Prostate gland (tissue), 2 donors: Measurements from ENCODE around the gene MRO.

Experiments used
- CTCF ChIP-seq, 4 experiments: fragments of 200-600 bp in 2 of 4; fragments of 450-650 bp in 2 of 4; sonication (generic) in 2 of 4; IDR thresholded peaks; 1 replicate in 3 of 4; 2 replicates in 1 of 4; pipeline ENCODE4 v1.5.1; 2016 to 2019; ENCODE audit warnings: antibody characterized with exemption in 4 of 4, mild to moderate bottlenecking in 2 of 4, moderate library complexity in 2 of 4
- POLR2A ChIP-seq: fragments of 450-650 bp; IDR thresholded peaks from one replicate; pipeline ENCODE4 v1.6.1; 2016; ENCODE audit warnings: antibody characterized with exemption, mild to moderate bottlenecking
- POLR2AphosphoS5 ChIP-seq: sonication (generic); formaldehyde crosslinking; IDR thresholded peaks from one replicate; pipeline ENCODE4 v1.6.1; 2017; ENCODE audit warnings: antibody characterized with exemption

DNA sequence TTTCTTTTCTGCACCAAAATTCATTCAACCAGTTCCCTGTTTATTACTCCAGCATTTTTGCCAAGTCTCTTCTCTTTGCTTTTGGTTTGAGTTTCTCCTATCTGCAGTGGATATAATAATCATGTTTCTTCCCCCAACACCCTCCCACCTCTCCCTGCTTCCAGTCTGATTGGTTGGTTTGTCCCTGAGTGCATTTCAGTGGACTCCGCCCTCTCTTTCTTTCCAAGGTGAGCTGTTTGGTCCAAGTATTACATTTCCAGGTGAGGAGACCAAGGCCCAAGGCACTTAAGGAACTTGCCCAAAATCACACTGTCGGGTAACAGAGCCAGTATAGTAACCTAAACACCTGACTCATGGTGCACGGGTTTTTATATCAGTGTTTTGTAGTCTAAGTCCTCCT, 17.7 kb downstream of the MRO start:
- TF ChIP-seq CTCF (IDR thresholded peaks at IDR 0.05) (no peak), POLR2A (no peak), POLR2AphosphoS5 (no peak)
